Loucy (cell line): Measurements from ENCODE around the gene CDH13.

Experiments
- H2AFZ ChIP-seq: fragments of 200-600 bp; sonication (generic); 2 replicates; pipeline ENCODE4 v1.6.0; 2016; ENCODE audit warnings: antibody characterized with exemption, mild to moderate bottlenecking, low read length, moderate library complexity
- H3F3A ChIP-seq: fragments of 200-600 bp; 2 replicates; pipeline ENCODE4 v1.6.0; 2016; ENCODE audit warnings: antibody characterized with exemption, low read depth, mild to moderate bottlenecking
- H3K27me3 ChIP-seq: fragments of 200-600 bp; sonication (generic); 2 replicates; pipeline ENCODE4 v1.6.1; 2014; ENCODE audit warnings: low read length, mild to moderate bottlenecking; ENCODE audit not compliant: insufficient read depth, poor library complexity, severe bottlenecking
- H3K36me3 ChIP-seq: fragments of 200-600 bp; sonication (generic); 2 replicates; pipeline ENCODE4 v1.6.1; 2016; ENCODE audit warnings: low read length; ENCODE audit not compliant: insufficient read depth
- H3K4me1 ChIP-seq: fragments of 200-600 bp; sonication (generic); 2 replicates; pipeline ENCODE4 v1.5.1; 2014; ENCODE audit warnings: low read length, mild to moderate bottlenecking; ENCODE audit not compliant: insufficient read depth, poor library complexity, severe bottlenecking
- H3K4me2 ChIP-seq: fragments of 200-600 bp; sonication (generic); 2 replicates; pipeline ENCODE4 v1.6.0; 2014; ENCODE audit warnings: antibody characterized with exemption, low read length, low read depth, mild to moderate bottlenecking; ENCODE audit not compliant: poor library complexity, severe bottlenecking
- H3K4me3 ChIP-seq: fragments of 200-600 bp; sonication (generic); 2 replicates; pipeline ENCODE4 v1.5.1; 2014; ENCODE audit warnings: low read length, mild to moderate bottlenecking, mixed read lengths; ENCODE audit not compliant: poor library complexity, severe bottlenecking
- H3K79me2 ChIP-seq: fragments of 200-600 bp; sonication (generic); 2 replicates; pipeline ENCODE4 v1.6.1; 2014; ENCODE audit warnings: low read length; ENCODE audit not compliant: insufficient read depth
- H3K9ac ChIP-seq: fragments of 200-600 bp; sonication (generic); 2 replicates; pipeline ENCODE4 v1.6.0; 2014; ENCODE audit warnings: mild to moderate bottlenecking, low read depth, low read length, moderate library complexity; ENCODE audit not compliant: poor library complexity, severe bottlenecking
- H3K9me2 ChIP-seq: fragments of 200-600 bp; sonication (generic); replicated peaks from 2 replicates; pipeline ENCODE4 v1.6.1; 2016; ENCODE audit warnings: low read depth, low read length, mixed read lengths
- H3K9me3 ChIP-seq: fragments of 200-600 bp; sonication (generic); 2 replicates; pipeline ENCODE4 v1.6.1; 2014; ENCODE audit warnings: mild to moderate bottlenecking, antibody characterized with exemption, low read length, low read depth; ENCODE audit not compliant: insufficient read depth
- H4K20me1 ChIP-seq: fragments of 200-600 bp; sonication (generic); 2 replicates; pipeline ENCODE4 v1.6.0; 2014; ENCODE audit warnings: antibody characterized with exemption, low read length, mild to moderate bottlenecking; ENCODE audit not compliant: insufficient read depth, poor library complexity, severe bottlenecking
- CTCF ChIP-seq: fragments of 200-600 bp; sonication (generic); conservative IDR thresholded peaks from 2 replicates; pipeline ENCODE4 v1.5.1; 2014; ENCODE audit warnings: mild to moderate bottlenecking, antibody characterized with exemption, low read length
- EZH2phosphoT487 ChIP-seq: fragments of 200-600 bp; IDR thresholded peaks from 2 replicates; pipeline ENCODE4 v1.6.1; 2018; ENCODE audit warnings: antibody characterized with exemption, mild to moderate bottlenecking, moderate library complexity, borderline replicate concordance

Gene CDH13

GRCh38 chr16:83586461-83587200, 959.9 kb downstream of the CDH13 start:
- Histone ChIP-seq H2AFZ (no peak overlapping the region), H3K9me3 (no peaks in the 10 kb centered on the region), H3K9me2 (no peaks in the 10 kb centered on the region), H3K4me2 (no peak overlapping the region), H4K20me1 (no peaks in the 10 kb centered on the region), H3K79me2 (no peaks in the 10 kb centered on the region), H3K4me1 (no peaks in the 10 kb centered on the region), H3F3A (no peaks in the 10 kb centered on the region), H3K9ac (no peak overlapping the region), H3K27me3 (no peaks in the 10 kb centered on the region), H3K36me3 (no peaks in the 10 kb centered on the region), H3K4me3 (no peak overlapping the region)
- TF ChIP-seq CTCF (no peak), EZH2phosphoT487 (no peak)

- Histone ChIP-seq H3K4me2 (no peak overlapping the region), H3K79me2 (no peaks in the 10 kb centered on the region), H3K9me3 (no peaks in the 10 kb centered on the region), H3K4me3 (no peak overlapping the region), H3F3A (no peaks in the 10 kb centered on the region), H3K27me3 (no peaks in the 10 kb centered on the region), H4K20me1 (no peaks in the 10 kb centered on the region), H2AFZ (no peak overlapping the region), H3K9ac (no peak overlapping the region), H3K4me1 (no peaks in the 10 kb centered on the region), H3K36me3 (no peaks in the 10 kb centered on the region), H3K9me2 (no peaks in the 10 kb centered on the region)
- TF ChIP-seq EZH2phosphoT487 (no peak), CTCF (no peak)
These were observed 960.4 kb downstream of the CDH13 start for GRCh38 chr16:83587201-83587600.

- H3K79me2 ChIP-seq = no peaks in the 10 kb centered on the region
- no peaks in the 10 kb centered on the region for H4K20me1 ChIP-seq
- H3K9ac ChIP-seq = no peak overlapping the region
- no peak overlapping the region for H3K4me3 ChIP-seq
- no peaks in the 10 kb centered on the region for H3K27me3 ChIP-seq
- TF ChIP-seq EZH2phosphoT487 = no peak
- no peak for TF ChIP-seq CTCF
- H3K4me2 ChIP-seq = no peak overlapping the region
- H3K9me2 ChIP-seq = no peaks in the 10 kb centered on the region
- H3K9me3 ChIP-seq = no peaks in the 10 kb centered on the region
- no peaks in the 10 kb centered on the region for H3F3A ChIP-seq
- H3K4me1 ChIP-seq = no peaks in the 10 kb centered on the region
- H2AFZ ChIP-seq = no peak overlapping the region
- H3K36me3 ChIP-seq = no peaks in the 10 kb centered on the region
These were observed 961.3 kb downstream of the CDH13 start for GRCh38 chr16:83588070-83588469.
